Duodenal mucosa (tissue), 2 donors: ENCODE results near the gene LILRB5.
"Not testable (repeated sequence)": the region's sequence is repeated elsewhere in the genome, so short reads cannot be mapped to it uniquely, and the experiment has no call there.

ENCODE experiments used
- H3K27ac ChIP-seq: one replicate; pipeline ENCODE4 v1.7.0; 2013; ENCODE audit warnings: low read depth, low read length
- H3K27me3 ChIP-seq, 2 donors: one replicate each; pipeline ENCODE4 v1.7.0; 2013; ENCODE audit warnings: low read length in 2 of 2, control low read depth in 1 of 2; ENCODE audit not compliant: insufficient read depth in 2 of 2, control insufficient read depth in 1 of 2
- H3K36me3 ChIP-seq, 2 donors: one replicate each; pipeline ENCODE4 v1.7.0; 2013; ENCODE audit warnings: low read length in 2 of 2, control low read depth in 1 of 2; ENCODE audit not compliant: insufficient read depth in 2 of 2, control insufficient read depth in 1 of 2
- H3K4me1 ChIP-seq, 2 donors: one replicate each; pipeline ENCODE4 v1.7.0; 2013; ENCODE audit warnings: low read length in 2 of 2, control low read depth in 1 of 2; ENCODE audit not compliant: insufficient read depth in 2 of 2, control insufficient read depth in 1 of 2
- H3K4me3 ChIP-seq, 2 donors: one replicate each; pipeline ENCODE4 v1.7.0; 2013; ENCODE audit warnings: low read length in 2 of 2, low read depth in 1 of 2
- H3K9ac ChIP-seq, 2 donors: one replicate each; pipeline ENCODE4 v1.7.0; 2013; ENCODE audit warnings: low read length in 2 of 2, low read depth in 1 of 2
- H3K9me3 ChIP-seq, 2 donors: one replicate each; pipeline ENCODE4 v1.7.0; 2013; ENCODE audit warnings: low read length in 2 of 2, control low read depth in 1 of 2; ENCODE audit not compliant: control insufficient read depth in 1 of 2

Gene LILRB5

GRCh38 chr19:54257116-54257480, at the start of gene LILRB5:
TSS of gene LILRB5 (minus strand) at chr19:54257273. CDS start at chr19:54257193, 80 bp downstream.
- H3K4me3 ChIP-seq = no peak within 1 kb of the TSS
- peaks cover 0 to 5% of the 10 kb centered on the region in 2 donors for H3K27me3 ChIP-seq
- H3K4me1 ChIP-seq = no peaks in the 10 kb centered on the region
- H3K36me3 ChIP-seq = no peaks in the 10 kb centered on the region
- no peak within 1 kb of the TSS for H3K27ac ChIP-seq
- H3K9me3 ChIP-seq = no peaks in the 10 kb centered on the region
- H3K9ac ChIP-seq = no peak within 1 kb of the TSS

- H3K4me1 ChIP-seq = peaks cover 0 to 5% of the 10 kb centered on the region in 2 donors
- no peak overlapping the region for H3K9ac ChIP-seq
- H3K4me3 ChIP-seq = no peak overlapping the region
- H3K27me3 ChIP-seq = no peaks in the 10 kb centered on the region
- H3K36me3 ChIP-seq = no peaks in the 10 kb centered on the region
- no peak overlapping the region for H3K27ac ChIP-seq
- no peaks in the 10 kb centered on the region for H3K9me3 ChIP-seq
Observed at GRCh38 chr19:54305141-54305540, 48.1 kb upstream of the LILRB5 start.

GRCh38 chr19:54302257-54302656, 45.2 kb upstream of the LILRB5 start:
- H3K36me3 ChIP-seq = no peaks in the 10 kb centered on the region
- H3K27me3 ChIP-seq = no peaks in the 10 kb centered on the region
- peaks cover 0 to 5% of the 10 kb centered on the region in 2 donors for H3K4me1 ChIP-seq
- no peak overlapping the region for H3K4me3 ChIP-seq
- H3K9ac ChIP-seq = no peak overlapping the region
- no peak overlapping the region for H3K27ac ChIP-seq
- no peaks in the 10 kb centered on the region for H3K9me3 ChIP-seq

GRCh38 chr19:54299515-54299914, 42.4 kb upstream of the LILRB5 start:
- H3K36me3 ChIP-seq = no peaks in the 10 kb centered on the region
- H3K9me3 ChIP-seq = no peaks in the 10 kb centered on the region
- H3K27ac ChIP-seq = no peak overlapping the region
- peaks cover 0 to 5% of the 10 kb centered on the region in 2 donors for H3K4me1 ChIP-seq
- no peaks in the 10 kb centered on the region for H3K27me3 ChIP-seq
- no peak overlapping the region for H3K4me3 ChIP-seq
- H3K9ac ChIP-seq = no peak overlapping the region

- Histone ChIP-seq H3K27ac (no peak overlapping the region), H3K36me3 (no peaks in the 10 kb centered on the region), H3K9ac (no peak overlapping the region), H3K9me3 (no peaks in the 10 kb centered on the region), H3K4me3 (no peak overlapping the region), H3K4me1 (peaks cover 0 to 1% of the 10 kb centered on the region in 2 donors), H3K27me3 (no peaks in the 10 kb centered on the region)
Observed at GRCh38 chr19:54299126-54299498, 42.0 kb upstream of the LILRB5 start.

DNA sequence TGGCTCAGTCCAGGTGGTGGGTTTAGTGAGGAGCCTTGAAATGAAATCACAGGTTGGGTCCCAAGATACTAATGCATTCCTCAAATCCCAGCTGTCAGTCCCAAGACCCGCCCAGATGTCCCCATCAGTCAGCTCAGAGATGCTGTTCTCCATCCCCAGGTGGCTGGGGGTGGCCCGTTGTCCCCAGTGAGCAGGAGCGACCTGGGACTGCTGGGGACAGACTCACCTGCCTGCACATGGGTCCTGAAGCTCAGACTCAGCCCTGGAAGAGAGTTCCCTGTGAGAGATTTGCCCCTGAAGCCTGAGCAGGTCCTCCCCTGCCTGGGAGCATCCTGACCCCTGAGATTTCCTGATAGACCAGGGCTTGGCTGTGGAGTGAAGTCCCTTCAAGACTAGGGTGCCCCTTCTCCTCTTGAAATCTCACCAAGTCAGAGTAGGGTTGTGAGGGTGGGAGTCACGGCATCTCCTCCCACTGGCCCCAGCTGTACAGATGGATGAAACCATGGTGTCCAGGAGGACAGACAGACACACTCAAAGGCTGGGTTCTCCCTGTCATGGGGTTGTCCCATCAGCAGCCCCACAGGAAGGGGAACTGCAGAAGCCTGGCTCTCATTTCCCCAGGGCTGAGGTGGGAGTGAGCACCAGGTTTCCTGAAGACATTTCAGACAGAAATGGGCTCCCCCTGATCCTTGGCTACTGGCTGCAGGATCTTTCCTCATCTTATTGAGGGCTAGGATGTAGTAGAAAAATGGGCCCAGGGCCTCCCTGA, 41.5 kb upstream of the LILRB5 start:
- Histone ChIP-seq H3K36me3 (no peaks in the 10 kb centered on the region), H3K9ac (no peak overlapping the region), H3K27me3 (peaks cover 0 to 3% of the 10 kb centered on the region in 2 donors), H3K4me3 (no peak overlapping the region), H3K9me3 (no peaks in the 10 kb centered on the region), H3K4me1 (no peaks in the 10 kb centered on the region), H3K27ac (no peak overlapping the region)

DNA sequence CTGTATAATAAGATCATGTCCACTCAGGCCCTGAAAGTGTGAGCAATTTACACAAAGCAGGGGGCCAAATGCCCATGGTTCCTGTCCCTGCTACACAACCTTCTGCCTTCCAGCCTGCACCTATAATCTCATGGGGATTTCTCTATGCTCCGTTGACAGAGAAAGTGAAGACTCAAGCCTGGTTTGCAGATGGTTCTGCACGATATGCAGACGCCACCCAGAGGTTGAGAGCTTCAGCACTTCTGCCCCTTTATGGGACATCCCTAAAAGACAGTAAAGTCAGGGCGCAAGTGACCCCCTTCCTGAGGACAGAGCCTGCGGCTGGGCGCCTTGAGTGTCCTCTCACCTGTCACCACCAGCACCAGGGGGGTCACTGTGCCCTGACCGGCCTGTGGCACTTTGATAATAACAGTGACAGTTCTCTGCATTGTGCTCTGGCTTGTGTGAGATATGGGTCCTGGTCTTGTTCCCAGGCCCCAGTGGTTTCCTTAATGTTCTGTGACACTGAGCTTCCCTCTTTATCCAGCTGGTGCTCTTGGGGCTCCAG, 40.8 kb upstream of the LILRB5 start:
- Histone ChIP-seq H3K4me3 (no peak overlapping the region), H3K27me3 (peaks cover 0 to 5% of the 10 kb centered on the region in 2 donors), H3K9me3 (no peaks in the 10 kb centered on the region), H3K4me1 (no peaks in the 10 kb centered on the region), H3K9ac (no peak overlapping the region), H3K27ac (no peak overlapping the region), H3K36me3 (no peaks in the 10 kb centered on the region)

DNA sequence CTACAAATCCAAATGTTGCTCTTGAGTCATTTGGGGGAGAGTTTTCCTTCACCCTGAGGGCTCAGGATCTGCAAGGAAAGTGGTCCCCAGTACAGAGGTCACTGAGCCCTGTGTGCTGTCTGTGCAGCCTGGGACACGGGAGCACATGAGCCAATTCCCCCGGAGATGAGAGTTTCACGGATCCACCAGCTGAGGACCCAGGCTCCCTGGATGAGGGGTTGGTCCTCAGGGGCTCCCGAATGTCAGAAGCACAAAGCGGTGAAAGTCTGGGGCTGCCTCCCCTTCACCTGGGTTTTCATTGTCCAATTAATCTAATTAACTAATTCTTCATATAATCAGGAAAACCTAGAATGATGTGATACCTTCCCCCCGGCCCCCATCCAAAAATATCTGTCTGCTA, 37.5 kb upstream of the LILRB5 start:
- H3K27ac ChIP-seq = no peak overlapping the region
- H3K27me3 ChIP-seq = peaks cover 0 to 5% of the 10 kb centered on the region in 2 donors
- no peak overlapping the region for H3K4me3 ChIP-seq
- no peaks in the 10 kb centered on the region for H3K9me3 ChIP-seq
- H3K4me1 ChIP-seq = no peaks in the 10 kb centered on the region
- H3K9ac ChIP-seq = no peak overlapping the region
- H3K36me3 ChIP-seq = no peaks in the 10 kb centered on the region

GRCh38 chr19:54289160-54289559, 32.1 kb upstream of the LILRB5 start:
- H3K27me3 ChIP-seq = not testable (repeated sequence)

DNA sequence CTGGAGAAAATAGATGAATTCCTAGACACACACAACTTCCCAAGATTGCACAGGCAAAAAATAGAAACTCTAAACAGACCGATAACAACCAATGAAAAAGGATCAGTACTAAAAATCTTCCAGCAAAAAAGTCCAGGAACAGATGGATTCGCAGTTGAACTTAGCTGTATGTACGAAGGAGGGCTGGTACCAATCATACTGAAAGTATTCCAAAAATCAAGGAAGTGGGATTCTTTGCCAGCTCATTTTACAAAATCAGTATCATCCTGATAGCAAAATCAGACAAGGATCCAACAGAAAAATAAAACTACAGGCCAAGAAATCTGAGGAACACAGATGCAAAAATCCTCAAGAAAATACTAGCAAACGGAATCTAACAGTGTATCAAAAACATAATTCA, 30.4 kb upstream of the LILRB5 start:
- Histone ChIP-seq H3K9ac (no peak overlapping the region), H3K4me1 (no peaks in the 10 kb centered on the region), H3K27me3 (no peaks in the 10 kb centered on the region), H3K9me3 (no peaks in the 10 kb centered on the region), H3K4me3 (no peak overlapping the region), H3K27ac (no peak overlapping the region), H3K36me3 (no peaks in the 10 kb centered on the region)

More at GRCh38 chr19:54289160-54289559, 32.1 kb upstream of the LILRB5 start:
- not testable (repeated sequence) for H3K36me3 ChIP-seq, H3K4me1 ChIP-seq, H3K27ac ChIP-seq, H3K9ac ChIP-seq, H3K9me3 ChIP-seq, H3K4me3 ChIP-seq
